ENCODE measurements around the gene ADGRB3. TPM values are rescaled to one million over a fixed set of nuclear protein-coding genes. Genes with fewer than 3 reads are reported as not detected.

ADGRB3 gene
- total RNA-seq, 4 donors from 2014 or later = 5.3 to 15.6 (median 7.6) TPM

DNA sequence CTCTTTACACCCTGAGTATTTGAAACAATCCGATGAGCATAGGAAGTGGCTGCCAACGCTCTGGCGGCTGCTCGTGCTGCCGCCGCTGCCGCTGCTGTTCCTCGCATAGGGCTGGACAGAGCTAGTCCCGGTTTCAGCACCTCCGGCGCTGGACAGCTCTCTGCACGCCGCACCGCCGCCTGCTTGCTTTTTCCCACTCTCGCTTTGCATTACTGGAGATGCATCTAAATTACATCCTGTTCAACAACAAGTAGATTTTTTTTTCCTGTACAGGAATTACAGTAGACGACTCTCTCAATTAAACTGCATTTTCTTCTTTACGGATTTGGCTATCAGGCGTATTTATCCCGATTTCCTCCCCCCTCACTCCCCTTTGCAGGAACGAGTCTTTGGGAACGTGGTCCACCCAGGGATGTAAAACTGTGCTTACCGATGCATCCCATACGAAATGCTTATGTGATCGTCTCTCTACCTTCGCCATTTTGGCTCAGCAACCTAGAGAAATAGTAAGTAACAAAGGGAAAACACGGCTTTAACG, 597.9 kb downstream of the ADGRB3 start:
- Histone ChIP-seq H3K36me3 (no peaks in the 10 kb centered on the region), H3K27ac (no peak overlapping the region), H3K27me3 (no peaks in the 10 kb centered on the region), H3K4me3 (no peak overlapping the region), H3K9me3 (no peaks in the 10 kb centered on the region), H3K4me1 (no peaks in the 10 kb centered on the region)
- DNase-seq = peak; percentile 21 to 61
- TF ChIP-seq POLR2A (IDR thresholded peaks at IDR 0.05) (no peak), CTCF (IDR thresholded peaks at IDR 0.05) (no peak)
- intact Hi-C loops (cut with DNase I; ENCODE audit: low total_unique reads) = no loop called here

DNA sequence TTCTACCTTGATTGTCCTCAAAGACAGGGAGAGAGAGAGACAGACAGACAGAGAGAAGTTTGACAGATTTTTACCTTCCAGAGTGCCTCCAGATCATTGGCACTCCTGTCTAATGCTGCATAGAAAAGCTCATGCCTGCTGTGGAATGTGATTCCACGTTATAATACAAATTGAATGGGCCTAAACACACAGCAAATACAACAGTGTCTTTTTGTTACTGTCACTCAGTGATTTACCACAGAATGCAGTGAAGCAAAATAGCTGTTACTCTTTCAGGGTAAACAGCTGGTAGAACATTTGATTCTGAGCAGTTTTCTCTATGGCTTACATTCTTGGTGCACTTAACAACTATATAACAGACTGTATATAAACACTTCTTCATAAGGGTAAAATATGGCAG, 603.0 kb downstream of the ADGRB3 start:
- no peaks in the 10 kb centered on the region for H3K9me3 ChIP-seq
- intact Hi-C loops (cut with DNase I; ENCODE audit: low total_unique reads) = no loop called here
- DNase-seq = no peak
- no peak overlapping the region for H3K4me3 ChIP-seq
- H3K27me3 ChIP-seq = no peaks in the 10 kb centered on the region
- no peak overlapping the region for H3K27ac ChIP-seq
- H3K36me3 ChIP-seq = no peaks in the 10 kb centered on the region
- H3K4me1 ChIP-seq = no peaks in the 10 kb centered on the region
- no peak for TF ChIP-seq POLR2A (IDR thresholded peaks at IDR 0.05)
- TF ChIP-seq CTCF (IDR thresholded peaks at IDR 0.05) = no peak

GRCh38 chr6:69246983-69247382, 611.9 kb downstream of the ADGRB3 start:
- Histone ChIP-seq H3K27me3 (no peaks in the 10 kb centered on the region), H3K9me3 (no peaks in the 10 kb centered on the region), H3K36me3 (no peaks in the 10 kb centered on the region), H3K27ac (no peak overlapping the region), H3K4me1 (no peaks in the 10 kb centered on the region), H3K4me3 (no peak overlapping the region)
- TF ChIP-seq CTCF (IDR thresholded peaks at IDR 0.05) (no peak), POLR2A (IDR thresholded peaks at IDR 0.05) (no peak)
- intact Hi-C loops (cut with DNase I; ENCODE audit: low total_unique reads) = no loop called here
- DNase-seq = no peak

DNA sequence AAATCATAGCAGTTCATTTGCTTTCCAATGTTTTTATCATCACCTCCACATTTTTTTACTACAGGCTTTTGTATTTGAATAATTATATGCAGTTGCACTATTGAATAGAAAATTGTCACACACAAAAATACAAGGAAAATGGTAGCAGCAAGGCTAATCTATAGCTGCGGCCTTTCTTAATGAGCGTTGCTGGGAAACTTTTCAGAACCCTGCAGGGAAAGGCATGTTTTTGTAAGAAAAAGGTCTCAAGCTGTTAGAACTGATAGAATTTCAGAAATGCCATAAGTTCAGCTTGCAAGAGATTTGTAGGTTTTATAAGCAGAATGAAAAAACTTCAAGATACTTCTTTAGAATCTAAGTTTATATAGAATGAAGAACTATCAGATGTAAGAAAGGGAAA, 625.9 kb downstream of the ADGRB3 start:
- no peaks in the 10 kb centered on the region for H3K9me3 ChIP-seq

GRCh38 chr6:69263297-69263696, 628.2 kb downstream of the ADGRB3 start:
- H3K27ac ChIP-seq = no peak overlapping the region
- H3K4me3 ChIP-seq = no peak overlapping the region
- no peaks in the 10 kb centered on the region for H3K9me3 ChIP-seq
- no peak for DNase-seq
- H3K4me1 ChIP-seq = no peaks in the 10 kb centered on the region
- H3K27me3 ChIP-seq = no peaks in the 10 kb centered on the region
- no peaks in the 10 kb centered on the region for H3K36me3 ChIP-seq
- intact Hi-C loops (cut with DNase I; ENCODE audit: low total_unique reads) = no loop called here
- TF ChIP-seq CTCF (IDR thresholded peaks at IDR 0.05) (no peak), POLR2A (IDR thresholded peaks at IDR 0.05) (no peak)

More for the DNA sequence above, 625.9 kb downstream of the ADGRB3 start:
- Histone ChIP-seq H3K4me3 (no peak overlapping the region), H3K36me3 (no peaks in the 10 kb centered on the region), H3K4me1 (no peaks in the 10 kb centered on the region), H3K27me3 (no peaks in the 10 kb centered on the region), H3K27ac (no peak overlapping the region)
- TF ChIP-seq POLR2A (IDR thresholded peaks at IDR 0.05) = no peak
- no peak for TF ChIP-seq CTCF (IDR thresholded peaks at IDR 0.05)
- no peak for DNase-seq
- intact Hi-C loops (cut with DNase I; ENCODE audit: low total_unique reads) = no loop called here
